Prostate gland (tissue), 2 donors: ENCODE measurements around the gene RPL11. TPM values are rescaled to one million over a fixed set of nuclear protein-coding genes. Genes with fewer than 3 reads are reported as not detected.
A peak's percentile ranks its signal among the peaks of the same experiment; 100 is the strongest.

Experiments
- DNase-seq: peaks from one replicate; pipeline ENCODE4 v3.0.0-alpha.2; 2019; ENCODE audit warnings: low spot score
- H3K27ac ChIP-seq, 2 donors: fragments of 200-600 bp; sonication (generic); 2 replicates each; pipeline ENCODE4 v1.5.1; 2017 to 2019
- H3K27me3 ChIP-seq: fragments of 200-600 bp; sonication (generic); replicated peaks from 2 replicates; pipeline ENCODE4 v1.5.1; 2019; ENCODE audit not compliant: insufficient read depth
- H3K36me3 ChIP-seq, 2 donors: fragments of 200-600 bp; sonication (generic); 1 replicate in 1 of 2; 2 replicates in 1 of 2; pipeline versions ENCODE4 v1.5.1 to v1.8.1; 2017 to 2019
- H3K4me1 ChIP-seq: fragments of 200-600 bp; sonication (generic); replicated peaks from 2 replicates; pipeline ENCODE4 v1.5.1; 2019
- H3K4me3 ChIP-seq, 2 donors: fragments of 200-600 bp; sonication (generic); 2 replicates each; pipeline ENCODE4 v1.5.1; 2017 to 2019
- H3K9me3 ChIP-seq: fragments of 200-600 bp; sonication (generic); 2 replicates; pipeline ENCODE4 v1.5.1; 2017
- CTCF ChIP-seq, 4 experiments: fragments of 200-600 bp in 2 of 4; fragments of 450-650 bp in 2 of 4; sonication (generic) in 2 of 4; IDR thresholded peaks; 1 replicate in 3 of 4; 2 replicates in 1 of 4; pipeline ENCODE4 v1.5.1; 2016 to 2019; ENCODE audit warnings: antibody characterized with exemption in 4 of 4, mild to moderate bottlenecking in 2 of 4, moderate library complexity in 2 of 4
- POLR2A ChIP-seq: fragments of 450-650 bp; IDR thresholded peaks from one replicate; pipeline ENCODE4 v1.6.1; 2016; ENCODE audit warnings: antibody characterized with exemption, mild to moderate bottlenecking
- POLR2AphosphoS5 ChIP-seq: sonication (generic); formaldehyde crosslinking; IDR thresholded peaks from one replicate; pipeline ENCODE4 v1.6.1; 2017; ENCODE audit warnings: antibody characterized with exemption
- WGBS: methylation state at CpG from one replicate; pipeline ENCODE4 v1.1.5; 2018; 5-methylcytosine and 5-hydroxymethylcytosine counted together
- intact Hi-C: fragments of 100-400 bp; cut with DNase I; formaldehyde crosslinking; loops from one replicate; pipeline ENCODE4 v1.14.2; 2022
- total RNA-seq, 2 donors: library from RNA; depleted of rRNA; stranded (reverse); fragments of >200 nt; gene quantifications; one replicate each; pipeline ENCODE4 v1.1.0, GENCODE V29; 2016

RPL11 gene
- total RNA-seq, 2 donors from 2014 or later = 784 to 1,458 TPM

- H3K9me3 ChIP-seq = no peaks in the 10 kb centered on the region
- H3K4me3 ChIP-seq = no peak overlapping the region
- intact Hi-C loops = no loop called here
- 70% methylated on average over 3 of the region's 3 CpGs for WGBS
- no peak for DNase-seq
- no peaks in the 10 kb centered on the region for H3K4me1 ChIP-seq
- no peaks in the 10 kb centered on the region for H3K36me3 ChIP-seq
- no peaks in the 10 kb centered on the region for H3K27me3 ChIP-seq
- H3K27ac ChIP-seq = no peak overlapping the region
- no peak for TF ChIP-seq CTCF (IDR thresholded peaks at IDR 0.05)
- TF ChIP-seq POLR2AphosphoS5 = no peak
- no peak for TF ChIP-seq POLR2A
Measured at GRCh38 chr1:23718482-23718881, 26.9 kb downstream of the RPL11 start.

GRCh38 chr1:23719162-23719820 lies 27.7 kb downstream of the RPL11 start:
- H3K27me3 ChIP-seq = no peaks in the 10 kb centered on the region
- DNase-seq = no peak
- WGBS = 77% methylated on average over 3 of the region's 3 CpGs
- TF ChIP-seq CTCF (IDR thresholded peaks at IDR 0.05) = no peak
- no peak for TF ChIP-seq POLR2A
- no peak for TF ChIP-seq POLR2AphosphoS5
- intact Hi-C loops = no loop called here
- H3K36me3 ChIP-seq = no peaks in the 10 kb centered on the region
- no peaks in the 10 kb centered on the region for H3K9me3 ChIP-seq
- H3K4me3 ChIP-seq = no peak overlapping the region
- H3K27ac ChIP-seq = no peak overlapping the region
- H3K4me1 ChIP-seq = no peaks in the 10 kb centered on the region

- no peak overlapping the region for H3K4me3 ChIP-seq
- DNase-seq = no peak
- H3K27me3 ChIP-seq = no peaks in the 10 kb centered on the region
- no peak overlapping the region for H3K27ac ChIP-seq
- no peaks in the 10 kb centered on the region for H3K36me3 ChIP-seq
- no peaks in the 10 kb centered on the region for H3K4me1 ChIP-seq
- intact Hi-C loops = no loop called here
- TF ChIP-seq POLR2AphosphoS5 = no peak
- WGBS = 86% methylated on average over 10 of the region's 10 CpGs
- H3K9me3 ChIP-seq = no peaks in the 10 kb centered on the region
Measured at GRCh38 chr1:23720256-23720995, 28.8 kb downstream of the RPL11 start.

GRCh38 chr1:23722652-23723051 lies 31.0 kb downstream of the RPL11 start:
- no peak for DNase-seq
- Histone ChIP-seq H3K27me3 (no peaks in the 10 kb centered on the region), H3K4me3 (no peak overlapping the region), H3K36me3 (no peaks in the 10 kb centered on the region), H3K27ac (no peak overlapping the region), H3K4me1 (peaks cover 4% of the 10 kb centered on the region), H3K9me3 (no peaks in the 10 kb centered on the region)
- intact Hi-C loops = no loop called here
- 76% methylated on average over 3 of the region's 3 CpGs for WGBS
- TF ChIP-seq POLR2AphosphoS5 (no peak), CTCF (IDR thresholded peaks at IDR 0.05) (no peak), POLR2A (no peak)

- 92% methylated on average over 2 of the region's 2 CpGs for WGBS
- intact Hi-C loops = no loop called here
- Histone ChIP-seq H3K36me3 (no peaks in the 10 kb centered on the region), H3K9me3 (no peaks in the 10 kb centered on the region), H3K4me1 (peaks cover 4% of the 10 kb centered on the region), H3K27ac (peak overlapping the region; percentile 68 to 75), H3K4me3 (no peak overlapping the region), H3K27me3 (no peaks in the 10 kb centered on the region)
- TF ChIP-seq POLR2AphosphoS5 (no peak), CTCF (IDR thresholded peaks at IDR 0.05) (no peak), POLR2A (no peak)
- DNase-seq = no peak
Measured at GRCh38 chr1:23726686-23727085, 35.1 kb downstream of the RPL11 start.
